Mucosa of stomach (tissue), 1 donor: ENCODE data around the gene AREG.

Experiments
- H3K27me3 ChIP-seq: one replicate; pipeline ENCODE4 v1.7.0; 2013; ENCODE audit warnings: mild to moderate bottlenecking, low read length; ENCODE audit not compliant: control insufficient read depth, insufficient read depth
- H3K36me3 ChIP-seq: one replicate; pipeline ENCODE4 v1.7.0; 2013; ENCODE audit warnings: low read length; ENCODE audit not compliant: control insufficient read depth, insufficient read depth
- H3K4me1 ChIP-seq: one replicate; pipeline ENCODE4 v1.7.0; 2013; ENCODE audit warnings: mild to moderate bottlenecking, low read length; ENCODE audit not compliant: control insufficient read depth, insufficient read depth
- H3K4me3 ChIP-seq: one replicate; pipeline ENCODE4 v1.7.0; 2013; ENCODE audit warnings: low read length
- H3K9ac ChIP-seq: one replicate; pipeline ENCODE4 v1.7.0; 2013; ENCODE audit warnings: mild to moderate bottlenecking, low read length, moderate library complexity
- H3K9me3 ChIP-seq: one replicate; pipeline ENCODE4 v1.7.0; 2013; ENCODE audit warnings: mild to moderate bottlenecking, low read length, moderate library complexity; ENCODE audit not compliant: control insufficient read depth
- donor health status: Pancreatic carcinoma.

Gene AREG

GRCh38 chr4:74453829-74454742 is 9.2 kb downstream of the AREG start:
- H3K4me3 ChIP-seq = no peak overlapping the region

GRCh38 chr4:74455361-74456055 is 10.6 kb downstream of the AREG start:
- H3K4me3 ChIP-seq = no peak overlapping the region
- no peaks in the 10 kb centered on the region for H3K4me1 ChIP-seq
- no peaks in the 10 kb centered on the region for H3K27me3 ChIP-seq
- H3K9me3 ChIP-seq = no peaks in the 10 kb centered on the region
- no peak overlapping the region for H3K9ac ChIP-seq
- no peaks in the 10 kb centered on the region for H3K36me3 ChIP-seq

More at GRCh38 chr4:74453829-74454742, 9.2 kb downstream of the AREG start:
- no peaks in the 10 kb centered on the region for H3K36me3 ChIP-seq
- no peaks in the 10 kb centered on the region for H3K9me3 ChIP-seq
- no peaks in the 10 kb centered on the region for H3K27me3 ChIP-seq
- no peaks in the 10 kb centered on the region for H3K4me1 ChIP-seq
- H3K9ac ChIP-seq = no peak overlapping the region

GRCh38 chr4:74456056-74456744 is 11.3 kb downstream of the AREG start:
- no peaks in the 10 kb centered on the region for H3K27me3 ChIP-seq
- H3K9ac ChIP-seq = no peak overlapping the region
- no peaks in the 10 kb centered on the region for H3K9me3 ChIP-seq
- no peak overlapping the region for H3K4me3 ChIP-seq
- no peaks in the 10 kb centered on the region for H3K4me1 ChIP-seq
- H3K36me3 ChIP-seq = no peaks in the 10 kb centered on the region

- Histone ChIP-seq H3K4me3 (no peak overlapping the region), H3K4me1 (no peaks in the 10 kb centered on the region), H3K27me3 (no peaks in the 10 kb centered on the region), H3K36me3 (no peaks in the 10 kb centered on the region), H3K9me3 (no peaks in the 10 kb centered on the region), H3K9ac (no peak overlapping the region)
These were observed 12.0 kb downstream of the AREG start for GRCh38 chr4:74456849-74457395.

- no peaks in the 10 kb centered on the region for H3K4me1 ChIP-seq
- H3K9me3 ChIP-seq = no peaks in the 10 kb centered on the region
- H3K9ac ChIP-seq = no peak overlapping the region
- no peaks in the 10 kb centered on the region for H3K27me3 ChIP-seq
- no peak overlapping the region for H3K4me3 ChIP-seq
- H3K36me3 ChIP-seq = no peaks in the 10 kb centered on the region
These were observed 15.9 kb downstream of the AREG start for GRCh38 chr4:74460833-74461232.

GRCh38 chr4:74463123-74463522 is 18.2 kb downstream of the AREG start:
- no peak overlapping the region for H3K4me3 ChIP-seq
- H3K9ac ChIP-seq = no peak overlapping the region
- H3K27me3 ChIP-seq = no peaks in the 10 kb centered on the region
- no peaks in the 10 kb centered on the region for H3K4me1 ChIP-seq
- H3K36me3 ChIP-seq = no peaks in the 10 kb centered on the region
- H3K9me3 ChIP-seq = no peaks in the 10 kb centered on the region

- Histone ChIP-seq H3K4me3 (no peak overlapping the region), H3K9me3 (no peaks in the 10 kb centered on the region), H3K36me3 (no peaks in the 10 kb centered on the region), H3K9ac (no peak overlapping the region), H3K27me3 (no peaks in the 10 kb centered on the region), H3K4me1 (no peaks in the 10 kb centered on the region)
These were observed 19.4 kb downstream of the AREG start for GRCh38 chr4:74464291-74464690.

- H3K9ac ChIP-seq = no peak overlapping the region
- H3K4me1 ChIP-seq = no peaks in the 10 kb centered on the region
- no peaks in the 10 kb centered on the region for H3K9me3 ChIP-seq
- no peak overlapping the region for H3K4me3 ChIP-seq
- H3K27me3 ChIP-seq = no peaks in the 10 kb centered on the region
- H3K36me3 ChIP-seq = no peaks in the 10 kb centered on the region
These were observed 21.3 kb downstream of the AREG start for GRCh38 chr4:74466242-74466641.

GRCh38 chr4:74471264-74471663 is 26.3 kb downstream of the AREG start:
- no peaks in the 10 kb centered on the region for H3K27me3 ChIP-seq
- no peaks in the 10 kb centered on the region for H3K9me3 ChIP-seq
- peaks cover 7% of the 10 kb centered on the region for H3K4me1 ChIP-seq
- no peaks in the 10 kb centered on the region for H3K36me3 ChIP-seq
- no peak overlapping the region for H3K4me3 ChIP-seq
- H3K9ac ChIP-seq = no peak overlapping the region

- H3K4me3 ChIP-seq = no peak overlapping the region
- H3K4me1 ChIP-seq = peaks cover 7% of the 10 kb centered on the region
- H3K9me3 ChIP-seq = no peaks in the 10 kb centered on the region
- H3K36me3 ChIP-seq = no peaks in the 10 kb centered on the region
- H3K9ac ChIP-seq = no peak overlapping the region
- H3K27me3 ChIP-seq = no peaks in the 10 kb centered on the region
These were observed 28.3 kb downstream of the AREG start for GRCh38 chr4:74473155-74473811.

- no peak overlapping the region for H3K9ac ChIP-seq
- no peaks in the 10 kb centered on the region for H3K9me3 ChIP-seq
- H3K27me3 ChIP-seq = no peaks in the 10 kb centered on the region
- H3K36me3 ChIP-seq = no peaks in the 10 kb centered on the region
- H3K4me1 ChIP-seq = peaks cover 13% of the 10 kb centered on the region
- no peak overlapping the region for H3K4me3 ChIP-seq
These were observed 29.6 kb downstream of the AREG start for GRCh38 chr4:74474345-74475090.
